Astrocyte (in vitro differentiated cells and primary cell): ENCODE results near the gene SLC16A2. TPM values are rescaled to one million over a fixed set of nuclear protein-coding genes. Genes with fewer than 3 reads are reported as not detected.

ENCODE experiments used
- DNase-seq: peaks from one replicate; pipeline ENCODE4 v3.0.0-alpha.2; 2010; ENCODE audit warnings: low read depth
- FAIRE-seq: peaks from 2 replicates; lab custom pipeline; 2011; peaks lifted over from hg19 to GRCh38; lab: Jason Lieb, UNC
- H2AFZ ChIP-seq: 2 replicates; pipeline ENCODE4 v1.6.0; 2012; ENCODE audit warnings: low read depth, low read length, inconsistent platforms
- H3K27ac ChIP-seq: 2 replicates; pipeline ENCODE4 v1.5.1; 2011; ENCODE audit warnings: low read depth, low read length, inconsistent platforms
- H3K27me3 ChIP-seq: 2 replicates; pipeline ENCODE4 v1.6.0; 2011; ENCODE audit warnings: low read length, inconsistent platforms; ENCODE audit not compliant: insufficient read depth
- H3K36me3 ChIP-seq: 2 replicates; pipeline ENCODE4 v1.5.1; 2011; ENCODE audit warnings: low read length, inconsistent platforms; ENCODE audit not compliant: insufficient read depth
- H3K4me1 ChIP-seq: 2 replicates; pipeline ENCODE4 v1.5.1; 2011; ENCODE audit warnings: low read length, inconsistent platforms; ENCODE audit not compliant: insufficient read depth
- H3K4me2 ChIP-seq: 2 replicates; pipeline ENCODE4 v1.6.0; 2012; ENCODE audit warnings: low read length, inconsistent platforms
- H3K4me3 ChIP-seq: 2 replicates; pipeline ENCODE4 v1.5.1; 2011; ENCODE audit warnings: low read depth, mild to moderate bottlenecking, low read length, inconsistent platforms; ENCODE audit not compliant: insufficient read depth
- H3K79me2 ChIP-seq: 2 replicates; pipeline ENCODE4 v1.6.0; 2012; ENCODE audit warnings: mild to moderate bottlenecking, low read length, inconsistent platforms; ENCODE audit not compliant: insufficient read depth
- H3K9ac ChIP-seq: 2 replicates; pipeline ENCODE4 v1.6.0; 2012; ENCODE audit warnings: mild to moderate bottlenecking, low read length, inconsistent platforms
- H3K9me3 ChIP-seq: 2 replicates; pipeline ENCODE4 v1.5.1; 2012; ENCODE audit warnings: low read depth, mild to moderate bottlenecking, low read length, inconsistent platforms; ENCODE audit not compliant: insufficient read depth
- H4K20me1 ChIP-seq: 2 replicates; pipeline ENCODE4 v1.6.0; 2012; ENCODE audit warnings: low read length, inconsistent platforms; ENCODE audit not compliant: insufficient read depth
- H3K27ac Mint-ChIP-seq: one replicate; pipeline ENCODE4 v1.8.0; 2021; ENCODE audit warnings: mild to moderate bottlenecking, mixed read lengths; ENCODE audit not compliant: unreplicated experiment
- H3K27me3 Mint-ChIP-seq: one replicate; pipeline ENCODE4 v1.8.0; 2021; ENCODE audit warnings: low read depth, mixed read lengths; ENCODE audit not compliant: unreplicated experiment
- H3K36me3 Mint-ChIP-seq: one replicate; pipeline ENCODE4 v1.8.0; 2021; ENCODE audit warnings: low read depth, mixed read lengths; ENCODE audit not compliant: unreplicated experiment
- H3K4me1 Mint-ChIP-seq: one replicate; pipeline ENCODE4 v1.8.0; 2021; ENCODE audit warnings: low read depth, mixed read lengths; ENCODE audit not compliant: unreplicated experiment
- H3K4me3 Mint-ChIP-seq: one replicate; pipeline ENCODE4 v1.8.0; 2021; ENCODE audit warnings: mild to moderate bottlenecking, moderate library complexity, mixed read lengths; ENCODE audit not compliant: unreplicated experiment
- H3K9me3 Mint-ChIP-seq: one replicate; pipeline ENCODE4 v1.8.0; 2021; ENCODE audit warnings: mild to moderate bottlenecking, mixed read lengths; ENCODE audit not compliant: unreplicated experiment
- CTCF ChIP-seq: IDR thresholded peaks from 2 replicates; pipeline ENCODE4 v1.5.1; 2011; ENCODE audit warnings: low read depth, mild to moderate bottlenecking, inconsistent platforms, low read length, moderate library complexity; ENCODE audit not compliant: insufficient read depth
- EZH2 ChIP-seq: IDR thresholded peaks from 2 replicates; pipeline ENCODE4 v1.6.1; 2012; ENCODE audit warnings: mild to moderate bottlenecking, low read length, inconsistent platforms; ENCODE audit not compliant: insufficient read depth
- total RNA-seq: library from RNA; stranded (reverse); gene quantifications from 2 replicates; pipeline ENCODE4 v1.2.1, GENCODE V29; 2021

Gene SLC16A2
- total RNA-seq, 1 donor from 2014 or later = 21.1 TPM

DNA sequence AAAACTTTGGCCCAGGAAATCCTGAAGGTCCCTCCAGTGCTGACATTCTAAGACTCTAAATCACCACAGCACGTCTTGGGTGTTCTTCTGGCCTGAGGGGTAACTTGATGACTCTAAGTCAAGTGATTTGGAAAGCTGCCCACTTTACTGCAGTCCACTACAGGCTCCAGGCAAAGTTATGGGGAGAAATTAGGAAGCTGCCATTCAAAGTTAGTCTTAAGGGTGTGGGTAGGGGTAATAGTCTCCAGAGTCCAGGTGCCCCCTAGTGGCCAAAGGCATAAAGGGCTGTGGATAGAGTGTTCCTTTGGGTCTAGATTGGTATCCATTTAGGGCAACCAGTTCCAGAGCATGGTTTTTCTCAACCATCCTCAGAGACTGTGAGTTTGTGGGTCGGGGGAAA lies 38.7 kb upstream of the SLC16A2 start:
- H3K36me3 Mint-ChIP-seq = no peaks in the 10 kb centered on the region

DNA sequence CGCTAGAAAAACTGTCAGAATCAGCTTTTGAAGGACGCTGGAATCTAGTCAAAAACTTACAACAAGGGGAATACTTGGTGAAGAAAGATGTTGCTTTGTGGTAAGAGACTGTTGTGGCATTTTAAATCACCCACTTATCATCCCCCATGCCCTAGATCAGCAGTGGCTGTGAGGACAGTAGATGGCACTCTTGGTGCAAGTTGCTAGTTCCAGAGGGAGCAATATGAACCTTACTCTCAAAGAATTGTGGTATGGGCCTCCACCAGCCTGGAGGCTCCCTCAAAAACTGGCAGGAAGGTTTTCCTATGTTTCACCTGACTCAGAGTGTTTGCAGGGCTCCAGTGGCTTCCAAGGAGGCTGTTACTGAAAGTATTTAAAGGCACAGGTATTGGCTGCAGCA lies 37.7 kb upstream of the SLC16A2 start:
- no peak overlapping the region for H2AFZ ChIP-seq
- Mint-ChIP-seq H3K27ac (no peak overlapping the region), H3K27me3 (no peaks in the 10 kb centered on the region), H3K9me3 (no peaks in the 10 kb centered on the region), H3K4me3 (no peak overlapping the region), H3K4me1 (no peaks in the 10 kb centered on the region), H3K36me3 (no peaks in the 10 kb centered on the region)
- no peak overlapping the region for H3K9ac ChIP-seq
- TF ChIP-seq CTCF (peak; percentile 48), EZH2 (no peak)
- H3K27me3 ChIP-seq = no peaks in the 10 kb centered on the region
- no peak overlapping the region for H3K4me2 ChIP-seq
- FAIRE-seq = peak; percentile 99
- H3K4me3 ChIP-seq = no peak overlapping the region
- no peaks in the 10 kb centered on the region for H3K4me1 ChIP-seq
- no peaks in the 10 kb centered on the region for H3K79me2 ChIP-seq
- H3K27ac ChIP-seq = no peak overlapping the region
- no peaks in the 10 kb centered on the region for H4K20me1 ChIP-seq
- no peaks in the 10 kb centered on the region for H3K36me3 ChIP-seq
- peak; percentile 40 for DNase-seq
- H3K9me3 ChIP-seq = no peaks in the 10 kb centered on the region

More for the DNA sequence above, 38.7 kb upstream of the SLC16A2 start:
- Mint-ChIP-seq H3K4me1 (no peaks in the 10 kb centered on the region), H3K27me3 (no peaks in the 10 kb centered on the region), H3K9me3 (no peaks in the 10 kb centered on the region), H3K27ac (no peak overlapping the region), H3K4me3 (no peak overlapping the region)
- Histone ChIP-seq H3K4me3 (no peak overlapping the region), H3K9me3 (no peaks in the 10 kb centered on the region), H3K9ac (no peak overlapping the region), H3K27me3 (no peaks in the 10 kb centered on the region), H3K4me2 (no peak overlapping the region), H3K36me3 (no peaks in the 10 kb centered on the region), H2AFZ (no peak overlapping the region), H3K79me2 (no peaks in the 10 kb centered on the region), H4K20me1 (no peaks in the 10 kb centered on the region), H3K27ac (no peak overlapping the region), H3K4me1 (no peaks in the 10 kb centered on the region)
- TF ChIP-seq EZH2 = no peak
- TF ChIP-seq CTCF = peak; percentile 75
- FAIRE-seq (peak; percentile 99), DNase-seq (peak; percentile 65)

GRCh38 chrX:74389016-74389722 lies 32.1 kb upstream of the SLC16A2 start:
- Histone ChIP-seq H3K9ac (no peak overlapping the region), H4K20me1 (no peaks in the 10 kb centered on the region), H2AFZ (no peak overlapping the region), H3K79me2 (no peaks in the 10 kb centered on the region), H3K27ac (no peak overlapping the region), H3K9me3 (no peaks in the 10 kb centered on the region), H3K4me1 (no peaks in the 10 kb centered on the region), H3K27me3 (no peaks in the 10 kb centered on the region), H3K4me3 (no peak overlapping the region), H3K36me3 (no peaks in the 10 kb centered on the region), H3K4me2 (no peak overlapping the region)
- Mint-ChIP-seq H3K9me3 (no peaks in the 10 kb centered on the region), H3K36me3 (no peaks in the 10 kb centered on the region), H3K27ac (no peak overlapping the region), H3K4me3 (no peak overlapping the region), H3K4me1 (no peaks in the 10 kb centered on the region), H3K27me3 (no peaks in the 10 kb centered on the region)
- FAIRE-seq = peak; percentile 89
- peak; percentile 0 for DNase-seq
- no peak for TF ChIP-seq CTCF
- TF ChIP-seq EZH2 = no peak
